Measurements from ENCODE around the gene ZNF385A. TPM values are rescaled to one million over a fixed set of nuclear protein-coding genes. Genes with fewer than 3 reads are reported as not detected.

ZNF385A gene
- polyA plus RNA-seq, 10 donors, result 12.3 to 36.0 (median 17.2) TPM

- no peak for DNase-seq
These were observed 9.2 kb upstream of the ZNF385A start for GRCh38 chr12:54393743-54394142.

DNA sequence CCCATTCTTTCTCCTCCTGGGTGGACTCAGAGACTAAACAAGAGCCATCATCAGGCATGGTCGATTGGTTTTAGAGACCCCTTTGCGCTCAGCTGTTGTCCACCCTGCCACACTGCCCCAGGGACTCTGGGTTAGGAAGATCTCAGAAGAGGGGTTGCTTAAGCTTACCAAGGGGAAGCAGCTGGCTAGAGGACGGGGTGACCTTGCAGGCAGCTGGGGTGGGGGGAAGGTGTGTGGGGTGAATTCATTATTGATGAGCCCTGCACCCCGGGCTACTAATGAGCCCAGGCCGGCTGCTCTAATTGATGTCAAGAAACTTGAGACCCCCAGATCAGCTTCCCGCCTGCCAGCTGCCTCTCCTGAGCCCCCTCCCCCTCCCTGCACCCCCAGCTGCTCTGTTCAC lies 8.7 kb upstream of the ZNF385A start:
- DNase-seq, result no peak

- no peak for DNase-seq
These were observed 8.1 kb upstream of the ZNF385A start for GRCh38 chr12:54392485-54393206.

DNA sequence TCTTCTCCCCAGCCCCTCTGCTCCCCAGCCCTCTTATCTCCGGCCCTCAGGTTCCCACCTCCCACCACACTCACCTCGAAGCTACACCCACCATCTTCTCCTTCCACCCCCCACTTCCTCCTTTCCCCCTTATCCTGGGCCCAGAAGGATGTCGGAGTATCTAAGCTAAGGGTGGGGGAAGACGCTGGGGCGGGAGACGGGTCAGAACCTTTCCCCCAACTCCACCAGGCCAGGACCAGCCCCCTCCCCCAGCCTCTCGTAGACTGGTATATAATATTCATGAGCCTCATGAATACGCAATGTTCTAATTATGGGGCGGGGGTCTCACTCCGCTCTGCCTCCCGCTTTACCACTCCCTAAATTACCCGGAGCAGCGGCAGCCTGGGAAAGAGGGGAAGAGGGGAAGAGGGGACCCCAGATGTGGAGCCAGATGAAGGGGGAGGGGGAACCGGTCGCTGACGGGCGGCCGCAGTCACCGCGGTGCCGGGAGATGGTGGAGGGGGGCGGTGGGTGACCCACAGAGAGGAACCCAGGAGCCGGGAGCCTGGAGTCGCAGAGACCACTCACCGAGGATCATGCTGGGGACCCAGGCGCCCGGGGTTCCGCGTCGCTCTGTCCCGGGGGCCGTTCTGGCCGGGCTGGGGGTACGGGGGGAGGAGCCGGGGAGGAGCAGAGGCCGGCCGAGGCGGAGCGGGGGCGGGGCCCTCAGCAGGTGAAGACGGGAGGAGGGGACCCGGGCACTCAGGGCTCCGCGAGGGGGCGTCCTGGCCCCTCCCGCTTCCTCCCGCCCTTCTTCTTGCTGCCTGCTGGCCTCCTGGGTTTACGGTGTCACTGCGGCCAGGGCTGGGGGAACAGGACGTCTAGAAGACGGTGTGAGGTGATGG lies 6.4 kb upstream of the ZNF385A start:
- no peak for DNase-seq

- DNase-seq, result no peak
These were observed 5.7 kb upstream of the ZNF385A start for GRCh38 chr12:54390176-54390667.

DNA sequence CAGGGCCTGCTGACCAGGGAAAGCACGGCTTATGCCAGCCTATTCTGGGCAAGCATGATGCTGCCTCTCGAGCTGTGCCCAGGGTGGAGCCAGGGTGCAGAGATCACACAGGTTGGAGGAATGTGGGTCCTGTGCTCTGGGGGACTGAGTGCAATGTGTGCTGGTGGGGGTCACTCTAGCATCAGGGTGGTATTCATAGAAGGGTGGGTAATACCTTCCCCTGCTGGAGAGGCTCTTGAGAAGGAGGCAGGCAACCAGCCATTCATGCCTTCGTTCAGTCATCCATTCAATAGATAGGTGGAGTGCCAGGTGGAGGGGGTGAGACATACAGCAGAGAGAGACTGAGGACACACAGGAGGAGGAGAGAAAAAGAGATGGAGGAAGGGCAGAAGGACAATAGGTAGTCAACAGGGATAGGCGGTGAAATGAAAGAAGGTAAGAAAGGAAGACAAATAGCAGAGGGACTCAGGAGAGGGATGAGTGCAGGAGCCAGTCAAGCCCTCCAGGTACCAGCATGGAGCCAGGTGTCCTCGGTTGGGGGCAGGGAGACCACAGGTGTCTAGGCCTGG lies 5.2 kb upstream of the ZNF385A start:
- no peak for DNase-seq

GRCh38 chr12:54389134-54389508 lies 4.6 kb upstream of the ZNF385A start:
- no peak for DNase-seq

- no peak for DNase-seq
These were observed 4.0 kb upstream of the ZNF385A start for GRCh38 chr12:54388237-54389133.

GRCh38 chr12:54387114-54387467 lies 2.6 kb upstream of the ZNF385A start:
- no peak for DNase-seq

GRCh38 chr12:54386403-54387113 lies 2.0 kb upstream of the ZNF385A start:
- no peak for DNase-seq

GRCh38 chr12:54385251-54385914 lies 850 bp upstream of the ZNF385A start:
- DNase-seq, result no peak

- peak in 1 of 3 donors; percentile 81 for DNase-seq
These were observed 1.4 kb downstream of the ZNF385A start for GRCh38 chr12:54383041-54383609.

- DNase-seq, result no peak
These were observed 3.4 kb downstream of the ZNF385A start for GRCh38 chr12:54381136-54381535.

GRCh38 chr12:54379398-54380201 lies 4.9 kb downstream of the ZNF385A start:
- peak; percentile 85 to 94 (median 90) for DNase-seq

GRCh38 chr12:54378796-54379397 lies 5.6 kb downstream of the ZNF385A start:
- DNase-seq, result peak in 2 of 3 donors; percentile 80 to 87

- no peak for DNase-seq
These were observed 6.6 kb downstream of the ZNF385A start for GRCh38 chr12:54377797-54378515.

GRCh38 chr12:54377007-54377406 lies 7.5 kb downstream of the ZNF385A start:
- DNase-seq, result no peak

- DNase-seq, result peak in 1 of 3 donors; percentile 57
These were observed 7.9 kb downstream of the ZNF385A start for GRCh38 chr12:54376596-54376995.

All from muscle of back (tissue), 11 donors.